H1 (cell line): Measurements from ENCODE around the gene ARHGAP12. TPM values are rescaled to one million over a fixed set of nuclear protein-coding genes. Genes with fewer than 3 reads are reported as not detected.
A peak's percentile ranks its signal among the peaks of the same experiment; 100 is the strongest.

ENCODE experiments used
- CTCF ChIA-PET: fragments of 300-600 bp; sonication (Branson Sonifier 250); formaldehyde crosslinking; loops from one replicate; lab custom pipeline; 2021; ENCODE audit not compliant: partially characterized antibody; lab: Charles Lee
- POLR2A ChIA-PET: fragments of 300-600 bp; sonication (Branson Sonifier 250); formaldehyde crosslinking; loops from one replicate; lab custom pipeline; 2021; ENCODE audit warnings: inconsistent platforms; ENCODE audit not compliant: partially characterized antibody; lab: Charles Lee
- DNase-seq, 2 experiments: peaks; one replicate each; pipeline versions ENCODE4 v3.0.0 to v3.0.0-alpha.2; 2010 to 2022; ENCODE audit warnings: low spot score in 2 of 2, low read depth in 1 of 2, mixed read lengths in 1 of 2
- FAIRE-seq: peaks from 2 replicates; lab custom pipeline; 2011; peaks lifted over from hg19 to GRCh38; lab: Jason Lieb, UNC
- H2AFZ ChIP-seq: 2 replicates; pipeline ENCODE4 v1.8.1; 2012; ENCODE audit warnings: low read length, inconsistent platforms
- H2AK5ac ChIP-seq: 2 replicates; pipeline ENCODE4 v1.6.1; 2013; ENCODE audit warnings: low read depth, low read length
- H2BK120ac ChIP-seq: replicated peaks from 2 replicates; pipeline ENCODE3; 2013; ENCODE audit warnings: low read depth, low read length, inconsistent platforms
- H2BK12ac ChIP-seq: 2 replicates; pipeline ENCODE4 v1.6.1; 2013; ENCODE audit warnings: low read depth, low read length
- H2BK15ac ChIP-seq: 2 replicates; pipeline ENCODE4 v1.6.1; 2013; ENCODE audit warnings: low read length
- H2BK20ac ChIP-seq: 2 replicates; pipeline ENCODE4 v1.6.1; 2013; ENCODE audit warnings: low read length
- H2BK5ac ChIP-seq: 2 replicates; pipeline ENCODE4 v1.6.1; 2013; ENCODE audit warnings: low read depth, low read length
- H3K14ac ChIP-seq: 2 replicates; pipeline ENCODE4 v1.6.1; 2013; ENCODE audit warnings: inconsistent platforms; ENCODE audit not compliant: insufficient read length
- H3K18ac ChIP-seq: 2 replicates; pipeline ENCODE4 v1.6.1; 2013; ENCODE audit warnings: low read length; ENCODE audit errors: extremely low read depth
- H3K23ac ChIP-seq: 2 replicates; pipeline ENCODE4 v1.6.1; 2013; ENCODE audit warnings: inconsistent platforms; ENCODE audit not compliant: insufficient read length
- H3K23me2 ChIP-seq: 2 replicates; pipeline ENCODE4 v1.6.1; 2013; ENCODE audit warnings: low read depth, low read length
- H3K27ac ChIP-seq: 2 replicates; pipeline ENCODE4 v1.6.1; 2011; ENCODE audit warnings: low read depth, low read length, inconsistent platforms
- H3K27me3 ChIP-seq, 4 experiments: replicated peaks in 1 of 4; 1 replicate in 1 of 4; 2 replicates in 3 of 4; pipeline versions ENCODE4 v1.6.1 to v1.8.1; 2011 to 2013; ENCODE audit warnings: low read length in 3 of 4, mild to moderate bottlenecking in 3 of 4, inconsistent platforms in 2 of 4, mixed read lengths in 2 of 4, moderate library complexity in 1 of 4; ENCODE audit not compliant: control insufficient read depth in 3 of 4, insufficient read depth in 3 of 4; ENCODE audit errors: extremely low read depth in 1 of 4
- H3K36me3 ChIP-seq, 4 experiments: 2 replicates each; pipeline versions ENCODE4 v1.6.1 to v1.8.1; 2011 to 2013; ENCODE audit warnings: mild to moderate bottlenecking in 4 of 4, low read length in 3 of 4, moderate library complexity in 2 of 4, control low read depth in 1 of 4, inconsistent platforms in 1 of 4; ENCODE audit not compliant: insufficient read depth in 4 of 4, control insufficient read depth in 2 of 4
- H3K4ac ChIP-seq: replicated peaks from 2 replicates; pipeline ENCODE3; 2013; ENCODE audit warnings: low read length, low read depth, mixed read lengths, inconsistent platforms; ENCODE audit not compliant: insufficient read length
- H3K4me1 ChIP-seq, 4 experiments: replicated peaks in 1 of 4; 1 replicate in 1 of 4; 2 replicates in 3 of 4; pipeline versions ENCODE4 v1.6.1 to v1.8.1; 2011 to 2013; ENCODE audit warnings: low read length in 3 of 4, inconsistent platforms in 2 of 4, mixed read lengths in 1 of 4; ENCODE audit not compliant: insufficient read depth in 4 of 4, control insufficient read depth in 3 of 4
- H3K4me2 ChIP-seq, 2 experiments: 2 replicates each; pipeline versions ENCODE4 v1.6.1 to v1.8.1; 2011 to 2013; ENCODE audit warnings: low read depth in 2 of 2, low read length in 2 of 2, control low read depth in 1 of 2, inconsistent platforms in 1 of 2, mild to moderate bottlenecking in 1 of 2; ENCODE audit not compliant: insufficient read depth in 1 of 2
- H3K4me3 ChIP-seq, 4 experiments: fragments of 200-600, 300-600 bp in 1 of 4; sonication (generic), shearing (Covaris generic), sonication (Bioruptor Twin) in 1 of 4; 2 replicates each; pipeline versions ENCODE4 v1.5.1 to v1.8.1; 2011 to 2016; ENCODE audit warnings: low read length in 4 of 4, low read depth in 3 of 4, control low read depth in 2 of 4, inconsistent platforms in 2 of 4, mild to moderate bottlenecking in 2 of 4, mixed read lengths in 1 of 4, moderate library complexity in 1 of 4; ENCODE audit not compliant: insufficient read depth in 2 of 4; ENCODE audit errors: extremely low read depth in 1 of 4
- H3K56ac ChIP-seq: replicated peaks from 2 replicates; pipeline ENCODE3; 2013; ENCODE audit warnings: low read depth, mild to moderate bottlenecking, mixed read lengths, low read length, inconsistent platforms; ENCODE audit not compliant: insufficient read length
- H3K79me1 ChIP-seq: 2 replicates; pipeline ENCODE4 v1.6.1; 2013; ENCODE audit warnings: low read depth, low read length, control low read depth
- H3K79me2 ChIP-seq, 2 experiments: 2 replicates each; pipeline versions ENCODE4 v1.6.1 to v1.8.1; 2012 to 2013; ENCODE audit warnings: low read length in 2 of 2, mild to moderate bottlenecking in 2 of 2, inconsistent platforms in 1 of 2; ENCODE audit not compliant: insufficient read depth in 2 of 2, control insufficient read depth in 1 of 2
- H3K9ac ChIP-seq, 4 experiments: replicated peaks in 1 of 4; 1 replicate in 1 of 4; 2 replicates in 3 of 4; pipeline versions ENCODE4 v1.6.1 to v1.8.1; 2011 to 2013; ENCODE audit warnings: low read depth in 3 of 4, low read length in 3 of 4, control low read depth in 2 of 4, mild to moderate bottlenecking in 2 of 4, moderate library complexity in 2 of 4, inconsistent platforms in 1 of 4; ENCODE audit errors: extremely low read depth in 1 of 4
- H3K9me3 ChIP-seq, 2 experiments: 2 replicates each; pipeline versions ENCODE4 v1.6.1 to v1.8.1; 2012 to 2013; ENCODE audit warnings: mild to moderate bottlenecking in 2 of 2, moderate library complexity in 2 of 2, control low read depth in 1 of 2, inconsistent platforms in 1 of 2, low read depth in 1 of 2, low read length in 1 of 2, mixed read lengths in 1 of 2; ENCODE audit not compliant: insufficient read depth in 2 of 2
- H4K20me1 ChIP-seq, 2 experiments: replicated peaks in 1 of 2; 2 replicates each; pipeline versions ENCODE3 to v1.8.1; 2011 to 2013; ENCODE audit warnings: inconsistent platforms in 2 of 2, low read length in 2 of 2, mild to moderate bottlenecking in 1 of 2; ENCODE audit not compliant: insufficient read depth in 2 of 2, control insufficient read depth in 1 of 2
- H4K5ac ChIP-seq: 2 replicates; pipeline ENCODE4 v1.6.1; 2013; ENCODE audit warnings: low read length, low read depth, mixed read lengths, inconsistent platforms; ENCODE audit not compliant: insufficient read length
- H4K8ac ChIP-seq: 2 replicates; pipeline ENCODE4 v1.8.0; 2013; ENCODE audit warnings: mild to moderate bottlenecking, moderate library complexity, low read length, inconsistent platforms; ENCODE audit not compliant: insufficient read depth; ENCODE audit errors: extremely low read depth
- H4K91ac ChIP-seq: replicated peaks from 2 replicates; pipeline ENCODE3; 2013; ENCODE audit warnings: low read length, mixed read lengths, inconsistent platforms; ENCODE audit not compliant: insufficient read length
- BRCA1 ChIP-seq: IDR thresholded peaks from 2 replicates; pipeline ENCODE4 v1.6.1; 2012; ENCODE audit warnings: low read depth, low read length, improper control_type of control experiment
- CTCF ChIP-seq, 3 experiments: IDR thresholded peaks; 1 replicate in 2 of 3; 2 replicates in 1 of 3; pipeline versions ENCODE4 v1.5.1 to v1.6.1; 2011; ENCODE audit warnings: low read length in 3 of 3, mild to moderate bottlenecking in 3 of 3, inconsistent platforms in 2 of 3, low read depth in 1 of 3, moderate library complexity in 1 of 3; ENCODE audit not compliant: insufficient read depth in 1 of 3; ENCODE audit errors: control extremely low read depth in 1 of 3
- RAD21 ChIP-seq, 2 experiments: IDR thresholded peaks in 1 of 2; conservative IDR thresholded peaks in 1 of 2; 2 replicates each; pipeline ENCODE4 v1.6.1; 2011; ENCODE audit warnings: low read depth in 2 of 2, low read length in 2 of 2, improper control_type of control experiment in 1 of 2, inconsistent platforms in 1 of 2, mild to moderate bottlenecking in 1 of 2, moderate library complexity in 1 of 2
- YY1 ChIP-seq: IDR thresholded peaks from 2 replicates; pipeline ENCODE4 v1.6.1; 2011; ENCODE audit warnings: low read depth, mild to moderate bottlenecking, low read length
- whole genome bisulfite sequencing, 2 experiments: shearing (Covaris generic) in 1 of 2; methylation state at CpG; one replicate each; pipeline versions ENCODE4 v1.1.6 to v1.1.7; 2013 to 2015; ENCODE audit warnings: low lambda C conversion rate in 2 of 2, mixed read lengths in 2 of 2, inconsistent platforms in 1 of 2, low coverage in 1 of 2, missing lambda C conversion rate in 1 of 2; ENCODE audit not compliant: insufficient replicate concordance in 2 of 2, insufficient coverage in 1 of 2, insufficient read length in 1 of 2; ENCODE audit errors: extremely low coverage in 1 of 2, missing lambda C conversion rate in 1 of 2; 5-methylcytosine and 5-hydroxymethylcytosine counted together
- polyA plus RNA-seq, 7 experiments: library from polyadenylated mRNA; depleted of rRNA in 3 of 7; stranded (reverse) in 5 of 7; unstranded in 2 of 7; fragments of >200 nt in 5 of 7; fragments of 200-250 nt in 2 of 7; gene quantifications; 1 replicate in 5 of 7; 2 replicates in 1 of 7; 4 replicates in 1 of 7; pipeline versions ENCODE4 v1.2.1 to v1.2.3, GENCODE V29; 2011 to 2013; ENCODE audit warnings: missing spikeins in 2 of 7, mixed read lengths in 2 of 7
- total RNA-seq: library from RNA; stranded (reverse); fragmentation: NEBNext Ultra II Directional; extraction: Animal tissue kit (Norgen Biotek cat#: 25700); gene quantifications from 2 replicates; pipeline ENCODE4 v1.2.1, GENCODE V29; 2021

Gene ARHGAP12
- total and polyA plus RNA-seq, 2 of the 8 experiments (the other 6 are each of a cell fraction or from before 2014, with no cell fraction given): 10.1 to 39.0 TPM

- no peaks in the 10 kb centered on the region for H3K79me1 ChIP-seq
- H2AK5ac ChIP-seq: no peak overlapping the region
- H2BK20ac ChIP-seq: no peak overlapping the region
- H3K27ac ChIP-seq: no peak overlapping the region
- no peak overlapping the region for H3K9ac ChIP-seq
- WGBS, 2 experiments: 73% methylated on average over 8 of the region's 8 CpGs; no CpG with 5 or more reads in 1 of the 2 experiments
- H4K91ac ChIP-seq: no peak overlapping the region
- H3K36me3 ChIP-seq: no peaks in the 10 kb centered on the region
- no peak overlapping the region for H2BK15ac ChIP-seq
- no peak overlapping the region for H4K8ac ChIP-seq
- ChIA-PET CTCF (interaction anchor here (0.6 to 4.1 kb wide), 34 partner anchors 8 to 1018 kb away, joined by 3 to 18 read pairs (median 4); no protein-coding TSS in a partner anchor), POLR2A (interaction anchor here (0.8 kb wide), 1 partner anchor 10 kb away, joined by 3 read pairs; no protein-coding TSS in a partner anchor)
- H2BK12ac ChIP-seq: no peak overlapping the region
- no peak overlapping the region for H4K5ac ChIP-seq
- no peak overlapping the region for H3K14ac ChIP-seq
- H3K4me1 ChIP-seq: peaks cover 3 to 8% (median 4%) of the 10 kb centered on the region in 4 experiments; a peak in 5 of 7 replicates
- no peak overlapping the region for H2BK120ac ChIP-seq
- no peaks in the 10 kb centered on the region for H3K79me2 ChIP-seq
- H3K9me3 ChIP-seq: no peaks in the 10 kb centered on the region
- no peak overlapping the region for H2BK5ac ChIP-seq
- H3K23ac ChIP-seq: no peak overlapping the region
- no peak overlapping the region for H3K4ac ChIP-seq
- FAIRE-seq (no peak), DNase-seq (no peak)
- H3K4me2 ChIP-seq: no peak overlapping the region
- no peak overlapping the region for H3K4me3 ChIP-seq
- TF ChIP-seq CTCF (IDR thresholded peaks at IDR 0.05; ENCODE audit: control extremely low read depth in 1 of 3, insufficient read depth in 1 of 3, low read depth in 1 of 3, low read length in 3 of 3) (peak; percentile 56 to 88 (median 66)), RAD21 (IDR thresholded peaks at IDR 0.05 in 1 of 2, conservative IDR thresholded peaks at IDR 0.05 in 1 of 2; ENCODE audit: low read depth in 2 of 2, low read length in 2 of 2) (peak; percentile 72 to 80), YY1 (no peak), BRCA1 (no peak)
- no peaks in the 10 kb centered on the region for H4K20me1 ChIP-seq
- no peaks in the 10 kb centered on the region; a peak in 1 of 7 replicates for H3K27me3 ChIP-seq
- H3K18ac ChIP-seq: no peak overlapping the region
- H3K56ac ChIP-seq: no peak overlapping the region
- no peaks in the 10 kb centered on the region for H3K23me2 ChIP-seq
- no peak overlapping the region for H2AFZ ChIP-seq
These were observed 158.2 kb downstream of the ARHGAP12 start for GRCh38 chr10:31770307-31770902.
